Measurements from ENCODE around the gene KANSL3.

DNA sequence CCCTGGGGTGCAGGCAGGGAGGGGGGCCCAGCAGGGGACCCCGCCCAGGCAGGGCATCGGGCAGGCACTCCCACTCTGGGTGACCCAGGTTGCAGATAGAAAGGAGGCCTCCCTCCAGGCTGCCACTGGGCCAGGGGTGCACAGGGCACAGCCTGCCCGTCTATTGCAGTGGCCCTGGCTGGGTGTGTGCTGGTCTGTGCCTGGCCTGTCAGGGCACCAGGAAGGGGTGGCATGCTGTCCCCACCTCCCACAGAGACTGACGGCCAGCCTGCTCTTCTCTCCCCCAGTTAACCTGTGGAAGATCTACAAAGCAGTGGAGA, 88.7 kb downstream of the KANSL3 start:
- TF ChIP-seq, protein P1, sequence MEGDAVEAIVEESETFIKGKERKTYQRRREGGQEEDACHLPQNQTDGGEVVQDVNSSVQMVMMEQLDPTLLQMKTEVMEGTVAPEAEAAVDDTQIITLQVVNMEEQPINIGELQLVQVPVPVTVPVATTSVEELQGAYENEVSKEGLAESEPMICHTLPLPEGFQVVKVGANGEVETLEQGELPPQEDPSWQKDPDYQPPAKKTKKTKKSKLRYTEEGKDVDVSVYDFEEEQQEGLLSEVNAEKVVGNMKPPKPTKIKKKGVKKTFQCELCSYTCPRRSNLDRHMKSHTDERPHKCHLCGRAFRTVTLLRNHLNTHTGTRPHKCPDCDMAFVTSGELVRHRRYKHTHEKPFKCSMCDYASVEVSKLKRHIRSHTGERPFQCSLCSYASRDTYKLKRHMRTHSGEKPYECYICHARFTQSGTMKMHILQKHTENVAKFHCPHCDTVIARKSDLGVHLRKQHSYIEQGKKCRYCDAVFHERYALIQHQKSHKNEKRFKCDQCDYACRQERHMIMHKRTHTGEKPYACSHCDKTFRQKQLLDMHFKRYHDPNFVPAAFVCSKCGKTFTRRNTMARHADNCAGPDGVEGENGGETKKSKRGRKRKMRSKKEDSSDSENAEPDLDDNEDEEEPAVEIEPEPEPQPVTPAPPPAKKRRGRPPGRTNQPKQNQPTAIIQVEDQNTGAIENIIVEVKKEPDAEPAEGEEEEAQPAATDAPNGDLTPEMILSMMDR (IDR thresholded peaks at IDR 0.05) = no peak
- no peak for TF ChIP-seq EZH2 (IDR thresholded peaks at IDR 0.05; ENCODE audit: borderline replicate concordance, insufficient read depth, low read depth, low read length, poor library complexity, severe bottlenecking)
